Mesenchymal stem cell (in vitro differentiated cells and primary cell): ENCODE results near the gene DPM3.

Experiments used
- DNase-seq: peaks from one replicate; pipeline ENCODE4 v3.0.0-alpha.2; 2013
- H2AFZ ChIP-seq: one replicate; pipeline ENCODE4 v1.6.1; 2013; ENCODE audit warnings: low read depth, mild to moderate bottlenecking, control low read depth, inconsistent platforms, low read length, moderate library complexity
- H2AK5ac ChIP-seq: 2 replicates; pipeline ENCODE4 v1.6.1; 2013; ENCODE audit warnings: low read length, moderate library complexity, mild to moderate bottlenecking, inconsistent platforms; ENCODE audit not compliant: severe bottlenecking
- H2BK120ac ChIP-seq: one replicate; pipeline ENCODE4 v1.6.1; 2013; ENCODE audit warnings: low read depth, mild to moderate bottlenecking, inconsistent platforms, low read length, moderate library complexity
- H2BK12ac ChIP-seq, 2 experiments: one replicate each; pipeline ENCODE4 v1.6.1; 2013; ENCODE audit warnings: inconsistent platforms in 2 of 2, low read length in 2 of 2, mild to moderate bottlenecking in 2 of 2, moderate library complexity in 2 of 2, control low read depth in 1 of 2
- H2BK15ac ChIP-seq: one replicate; pipeline ENCODE4 v1.6.1; 2013; ENCODE audit warnings: mild to moderate bottlenecking, low read depth, inconsistent platforms; ENCODE audit not compliant: poor library complexity, severe bottlenecking
- H2BK5ac ChIP-seq: 2 replicates; pipeline ENCODE4 v1.6.1; 2013; ENCODE audit warnings: low read depth, mild to moderate bottlenecking, low read length, control low read depth, inconsistent platforms; ENCODE audit not compliant: poor library complexity, severe bottlenecking
- H3K14ac ChIP-seq, 2 experiments: one replicate each; pipeline ENCODE4 v1.6.1; 2013; ENCODE audit warnings: inconsistent platforms in 2 of 2, low read length in 2 of 2, control low read depth in 1 of 2, mild to moderate bottlenecking in 1 of 2, moderate library complexity in 1 of 2
- H3K18ac ChIP-seq, 2 experiments: one replicate each; pipeline ENCODE4 v1.6.1; 2013; ENCODE audit warnings: inconsistent platforms in 2 of 2, low read length in 2 of 2, control low read depth in 1 of 2, low read depth in 1 of 2, mild to moderate bottlenecking in 1 of 2
- H3K23ac ChIP-seq, 2 experiments: one replicate each; pipeline ENCODE4 v1.6.1; 2013; ENCODE audit warnings: inconsistent platforms in 2 of 2, low read length in 2 of 2, mild to moderate bottlenecking in 2 of 2, moderate library complexity in 2 of 2, control low read depth in 1 of 2
- H3K27ac ChIP-seq: 2 replicates; pipeline ENCODE4 v1.5.1; 2013; ENCODE audit warnings: mild to moderate bottlenecking, moderate library complexity, low read length, control low read depth, inconsistent platforms; ENCODE audit not compliant: poor library complexity, severe bottlenecking
- H3K27me3 ChIP-seq, 2 experiments: 2 replicates each; pipeline versions ENCODE4 v1.6.1 to v1.7.0; 2013; ENCODE audit warnings: low read length in 2 of 2, mild to moderate bottlenecking in 2 of 2, moderate library complexity in 2 of 2, control low read depth in 1 of 2, inconsistent platforms in 1 of 2; ENCODE audit not compliant: control insufficient read depth in 1 of 2, insufficient read depth in 1 of 2
- H3K36me3 ChIP-seq, 2 experiments: 2 replicates each; pipeline versions ENCODE4 v1.6.1 to v1.7.0; 2013; ENCODE audit warnings: low read length in 2 of 2, control low read depth in 1 of 2, inconsistent platforms in 1 of 2, low read depth in 1 of 2, mild to moderate bottlenecking in 1 of 2; ENCODE audit not compliant: insufficient read depth in 2 of 2, control insufficient read depth in 1 of 2
- H3K4ac ChIP-seq, 2 experiments: one replicate each; pipeline ENCODE4 v1.6.1; 2013; ENCODE audit warnings: inconsistent platforms in 2 of 2, low read length in 2 of 2, mild to moderate bottlenecking in 2 of 2, moderate library complexity in 2 of 2, control low read depth in 1 of 2, low read depth in 1 of 2
- H3K4me1 ChIP-seq: 2 replicates; pipeline ENCODE4 v1.6.1; 2013; ENCODE audit warnings: low read depth, low read length, control low read depth; ENCODE audit not compliant: control insufficient read depth, insufficient read depth
- H3K4me2 ChIP-seq: 2 replicates; pipeline ENCODE4 v1.6.1; 2013; ENCODE audit warnings: low read length, mild to moderate bottlenecking, inconsistent platforms; ENCODE audit not compliant: poor library complexity, severe bottlenecking
- H3K4me3 ChIP-seq, 2 experiments: 2 replicates each; pipeline versions ENCODE4 v1.5.1 to v1.7.0; 2013; ENCODE audit warnings: low read length in 2 of 2, mild to moderate bottlenecking in 2 of 2, control low read depth in 1 of 2, low read depth in 1 of 2; ENCODE audit not compliant: insufficient read depth in 1 of 2
- H3K79me1 ChIP-seq: replicated peaks from 2 replicates; pipeline ENCODE4 v1.6.1; 2013; ENCODE audit warnings: mild to moderate bottlenecking, control low read depth, low read length, inconsistent platforms; ENCODE audit not compliant: poor library complexity, severe bottlenecking
- H3K9ac ChIP-seq: 2 replicates; pipeline ENCODE4 v1.7.0; 2013; ENCODE audit warnings: mild to moderate bottlenecking, low read length, moderate library complexity
- H3K9me3 ChIP-seq: 2 replicates; pipeline ENCODE4 v1.7.0; 2013; ENCODE audit warnings: mild to moderate bottlenecking, low read length; ENCODE audit not compliant: control insufficient read depth
- H4K8ac ChIP-seq: one replicate; pipeline ENCODE4 v1.6.1; 2013; ENCODE audit warnings: inconsistent platforms, mild to moderate bottlenecking, low read length, moderate library complexity
- H4K91ac ChIP-seq: one replicate; pipeline ENCODE4 v1.6.1; 2013; ENCODE audit warnings: mild to moderate bottlenecking, low read length, inconsistent platforms
- WGBS: methylation state at CpG from one replicate; pipeline ENCODE4 v1.1.7; 2013; ENCODE audit warnings: mixed read lengths; 5-methylcytosine and 5-hydroxymethylcytosine counted together

Gene DPM3

DNA sequence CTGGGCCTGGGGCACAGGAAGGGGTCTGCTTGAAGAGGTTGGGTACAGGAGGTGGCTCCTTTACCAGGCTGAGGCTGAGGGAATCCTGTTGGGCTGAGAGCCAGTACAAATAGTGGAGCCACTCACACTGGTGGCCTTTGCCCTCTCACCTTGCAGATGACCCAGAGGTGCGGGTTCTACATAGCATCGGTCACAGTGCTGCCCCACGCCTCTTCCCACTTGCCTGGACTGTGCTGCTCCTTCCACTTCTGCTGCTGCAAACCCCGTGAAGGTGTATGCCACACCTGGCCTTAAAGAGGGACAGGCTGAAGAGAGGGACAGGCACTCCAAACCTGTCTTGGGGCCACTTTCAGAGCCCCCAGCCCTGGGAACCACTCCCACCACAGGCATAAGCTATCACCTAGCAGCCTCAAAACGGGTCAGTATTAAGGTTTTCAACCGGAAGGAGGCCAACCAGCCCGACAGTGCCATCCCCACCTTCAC is 6.5 kb downstream of the DPM3 start:
- Histone ChIP-seq H3K4ac (no peak overlapping the region), H2BK15ac (no peak overlapping the region), H3K14ac (no peak overlapping the region), H2AK5ac (no peak overlapping the region), H3K4me3 (no peak overlapping the region), H2BK120ac (no peak overlapping the region), H3K9ac (peak overlapping the region; percentile 98), H2BK12ac (peak overlapping the region in 1 of 2 experiments; percentile 97), H4K91ac (no peak overlapping the region), H2BK5ac (no peak overlapping the region), H2AFZ (no peak overlapping the region), H3K9me3 (no peaks in the 10 kb centered on the region), H3K27me3 (peaks cover 2 to 20% of the 10 kb centered on the region in 2 experiments), H3K23ac (no peak overlapping the region), H3K36me3 (peaks cover 14 to 26% of the 10 kb centered on the region in 2 experiments), H3K27ac (no peak overlapping the region), H4K8ac (no peak overlapping the region), H3K79me1 (peaks cover 12% of the 10 kb centered on the region), H3K18ac (no peak overlapping the region), H3K4me1 (peaks cover 37% of the 10 kb centered on the region), H3K4me2 (no peak overlapping the region)
- WGBS: 90% methylated on average over 7 of the region's 7 CpGs
- DNase-seq: no peak

GRCh38 chr1:155131856-155132255 is 8.5 kb downstream of the DPM3 start:
- Histone ChIP-seq H3K9me3 (no peaks in the 10 kb centered on the region), H3K23ac (no peak overlapping the region), H4K91ac (no peak overlapping the region), H3K9ac (no peak overlapping the region), H3K4me1 (peaks cover 42% of the 10 kb centered on the region), H3K79me1 (peaks cover 3% of the 10 kb centered on the region), H2BK5ac (no peak overlapping the region), H2AK5ac (no peak overlapping the region), H2BK120ac (no peak overlapping the region), H3K4me2 (no peak overlapping the region), H3K4me3 (no peak overlapping the region), H4K8ac (no peak overlapping the region), H3K27ac (no peak overlapping the region), H3K27me3 (peaks cover 21 to 39% of the 10 kb centered on the region in 2 experiments), H3K14ac (no peak overlapping the region), H3K36me3 (peaks cover 0 to 16% of the 10 kb centered on the region in 2 experiments), H2BK12ac (peak overlapping the region in 1 of 2 experiments; percentile 15), H2AFZ (no peak overlapping the region), H2BK15ac (no peak overlapping the region), H3K18ac (no peak overlapping the region), H3K4ac (no peak overlapping the region)
- no peak for DNase-seq
- 36% methylated on average over 1 of the region's 2 CpGs for WGBS

DNA sequence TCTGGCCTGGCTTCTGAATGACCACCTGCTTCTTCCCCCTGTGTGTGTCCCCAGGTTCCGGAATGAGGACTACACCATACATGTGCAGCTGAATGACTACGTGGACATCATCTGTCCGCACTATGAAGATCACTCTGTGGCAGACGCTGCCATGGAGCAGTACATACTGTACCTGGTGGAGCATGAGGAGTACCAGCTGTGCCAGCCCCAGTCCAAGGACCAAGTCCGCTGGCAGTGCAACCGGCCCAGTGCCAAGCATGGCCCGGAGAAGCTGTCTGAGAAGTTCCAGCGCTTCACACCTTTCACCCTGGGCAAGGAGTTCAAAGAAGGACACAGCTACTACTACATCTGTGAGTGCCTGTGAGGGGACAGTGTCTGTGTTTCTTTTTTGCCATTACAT is 9.0 kb downstream of the DPM3 start:
- Histone ChIP-seq H2AFZ (no peak overlapping the region), H3K18ac (no peak overlapping the region), H3K27ac (no peak overlapping the region), H3K9me3 (no peaks in the 10 kb centered on the region), H2BK5ac (no peak overlapping the region), H4K91ac (no peak overlapping the region), H2BK12ac (no peak overlapping the region), H3K4me1 (peaks cover 44% of the 10 kb centered on the region), H3K4ac (no peak overlapping the region), H3K14ac (no peak overlapping the region), H3K23ac (no peak overlapping the region), H3K36me3 (peaks cover 0 to 16% of the 10 kb centered on the region in 2 experiments), H2BK120ac (no peak overlapping the region), H3K4me2 (no peak overlapping the region), H3K4me3 (no peak overlapping the region), H3K9ac (no peak overlapping the region), H3K27me3 (peaks cover 26 to 44% of the 10 kb centered on the region in 2 experiments), H2BK15ac (no peak overlapping the region), H2AK5ac (no peak overlapping the region), H3K79me1 (no peaks in the 10 kb centered on the region), H4K8ac (no peak overlapping the region)
- 98% methylated on average over 8 of the region's 8 CpGs for WGBS
- DNase-seq: no peak

DNA sequence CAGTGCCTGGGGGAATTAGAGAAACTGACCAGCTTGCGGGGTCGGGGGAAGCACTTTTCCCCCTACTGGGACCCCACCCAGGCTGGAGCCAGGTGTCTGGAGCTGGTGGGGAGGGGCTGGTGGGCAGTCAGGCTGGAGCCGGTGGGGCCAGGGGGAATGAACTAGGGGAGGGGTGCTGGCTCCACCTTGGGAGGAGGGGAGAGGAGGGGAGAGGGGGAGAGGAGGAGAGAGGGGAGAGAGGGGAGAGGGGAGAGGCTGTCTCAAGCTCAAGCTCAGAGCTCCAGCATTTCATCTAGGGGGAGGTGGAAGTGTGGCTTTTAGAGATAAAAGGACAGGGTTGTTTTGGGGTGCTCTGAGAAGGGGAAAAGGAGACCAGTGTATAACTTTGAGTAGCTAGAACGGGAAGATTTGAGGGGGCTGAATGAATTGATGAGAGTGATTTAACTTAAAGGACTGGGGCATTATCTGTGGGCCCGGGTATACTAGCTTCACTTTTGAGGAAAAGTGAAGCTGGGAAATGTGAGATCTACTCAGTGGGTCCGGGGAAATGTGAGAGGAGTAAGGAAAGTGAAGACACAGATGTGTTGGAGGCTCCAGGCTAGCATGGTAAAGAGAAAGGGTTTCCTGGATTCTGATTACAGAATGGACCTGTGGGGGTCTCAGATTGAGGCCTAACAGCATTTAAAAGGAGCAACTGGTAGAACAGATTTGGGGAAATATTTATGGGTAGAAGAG is 9.9 kb downstream of the DPM3 start:
- Histone ChIP-seq H3K27ac (no peak overlapping the region), H2BK5ac (no peak overlapping the region), H2BK120ac (no peak overlapping the region), H3K9me3 (no peaks in the 10 kb centered on the region), H3K36me3 (peaks cover 0 to 16% of the 10 kb centered on the region in 2 experiments), H3K27me3 (peaks cover 35 to 53% of the 10 kb centered on the region in 2 experiments), H3K4me2 (no peak overlapping the region), H2AK5ac (no peak overlapping the region), H3K79me1 (no peaks in the 10 kb centered on the region), H3K4me1 (peaks cover 51% of the 10 kb centered on the region), H3K14ac (no peak overlapping the region), H3K9ac (no peak overlapping the region), H4K8ac (no peak overlapping the region), H3K18ac (no peak overlapping the region), H3K23ac (no peak overlapping the region), H2BK12ac (no peak overlapping the region), H4K91ac (no peak overlapping the region), H3K4ac (no peak overlapping the region), H2AFZ (no peak overlapping the region), H3K4me3 (no peak overlapping the region), H2BK15ac (peak overlapping the region; percentile 38)
- no peak for DNase-seq
- 50% methylated on average over 6 of the region's 6 CpGs for WGBS
